Left colon (tissue), 2 donors: ENCODE measurements around the gene ZNF738. TPM values are rescaled to one million over a fixed set of nuclear protein-coding genes. Genes with fewer than 3 reads are reported as not detected.
"Not testable (repeated sequence)": the region's sequence is repeated elsewhere in the genome, so short reads cannot be mapped to it uniquely, and the experiment has no call there.

Source experiments
- ATAC-seq: fragments of 200-7000 bp; cut with Tn5 transposase; one replicate; pipeline ENCODE4 v1.9.1; 2020; ENCODE audit warnings: mild to moderate bottlenecking, moderate library complexity
- DNase-seq, 2 donors: peaks; one replicate each; pipeline ENCODE4 v3.0.0-alpha.2; 2020
- intact Hi-C, 2 donors: fragments of 100-400 bp; cut with DNase I in 1 of 2; cut with micrococcal nuclease in 1 of 2; formaldehyde crosslinking; loops; one replicate each; pipeline versions ENCODE4 v1.11.2 to v1.14.0; 2022; cut with DNase I, micrococcal nuclease
- long read RNA-seq: library from polyadenylated mRNA; unstranded; transcript quantifications from one replicate; pipeline ENCODE4 v2.0.0, GENCODE V29; 2021
- total RNA-seq, 2 donors: library from RNA; stranded (reverse); fragmentation: NEBNext Ultra II Directional; extraction: Animal tissue kit (Norgen Biotek cat#: 25700); gene quantifications; one replicate each; pipeline ENCODE4 v1.2.1, GENCODE V29; 2021
- donor health status: DM: no; HTN: no; CAD: no.
- donor health status: DM: yes; HTN: yes; CAD: no.

Gene ZNF738
- 1 to 10 TPM; 4.1 to 5.3 TPM for total RNA-seq
- long read RNA-seq, partial matches to known transcripts, result 1 of 1 reads
- long read RNA-seq, other reads (novel, unspliced or antisense), result 0 of 1 reads

DNA sequence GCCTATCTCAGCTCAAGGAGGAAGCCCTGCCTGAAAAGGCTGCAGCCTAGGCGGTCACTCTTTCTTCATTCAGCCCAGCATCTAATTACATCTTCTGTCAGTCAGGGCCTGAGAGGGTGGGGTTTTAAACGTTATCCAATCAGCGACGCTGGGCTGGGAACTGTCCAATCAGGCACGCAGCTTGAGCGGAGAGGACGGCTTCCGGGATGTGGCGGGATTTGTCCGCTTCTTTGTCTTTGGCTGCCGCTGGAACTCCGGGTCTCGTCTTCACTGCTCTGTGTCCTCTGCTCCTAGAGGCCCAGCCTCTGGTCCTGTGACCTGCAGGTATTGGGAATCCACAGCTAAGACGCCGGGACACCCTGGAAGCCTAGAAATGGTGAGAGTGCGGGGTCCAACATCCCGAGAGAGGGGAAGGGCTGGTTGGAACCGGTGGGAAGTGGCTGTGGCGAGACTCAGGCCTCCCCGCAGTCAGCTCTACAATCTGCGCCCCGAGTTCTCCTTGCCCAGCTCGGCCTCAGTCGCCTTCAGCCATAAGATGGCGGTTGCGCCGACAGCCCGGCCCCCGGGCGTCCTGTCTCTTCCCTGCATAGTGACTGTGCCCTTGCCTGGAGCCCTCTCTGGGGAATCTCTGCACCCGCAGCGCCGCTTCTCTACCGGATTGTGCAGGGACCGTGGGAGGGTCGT lies at the start of gene ZNF738:
Gene ZNF738, plus strand, starts transcription at position 233 of the 684 bp plus-strand sequence. Its CDS starts 141 bp downstream, at position 374.
- ATAC-seq (peak; percentile 99), DNase-seq (peak; percentile 90 to 91)
- intact Hi-C loops, result no loop called here

DNA sequence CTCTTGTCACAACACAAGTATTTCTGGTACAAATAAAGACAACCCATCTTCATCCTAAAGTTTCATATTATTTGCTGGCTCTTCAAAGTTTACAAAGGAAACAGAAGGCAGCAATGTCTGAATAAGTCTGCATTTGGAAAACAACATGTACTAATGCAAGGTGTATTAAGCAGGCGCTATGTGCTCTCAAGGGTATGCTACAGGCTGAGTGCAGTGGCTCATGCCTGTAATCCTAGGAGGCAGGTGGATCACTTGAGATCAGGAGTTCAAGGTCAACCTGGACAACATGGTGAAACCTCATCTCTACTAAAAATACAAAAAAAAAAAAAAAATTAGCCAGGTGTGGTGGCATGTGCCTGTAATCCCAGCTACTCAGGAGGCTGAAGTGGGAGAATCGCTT lies 46.0 kb upstream of the ZNF738 start:
- ATAC-seq, intact Hi-C loops, DNase-seq: not testable (repeated sequence)

DNA sequence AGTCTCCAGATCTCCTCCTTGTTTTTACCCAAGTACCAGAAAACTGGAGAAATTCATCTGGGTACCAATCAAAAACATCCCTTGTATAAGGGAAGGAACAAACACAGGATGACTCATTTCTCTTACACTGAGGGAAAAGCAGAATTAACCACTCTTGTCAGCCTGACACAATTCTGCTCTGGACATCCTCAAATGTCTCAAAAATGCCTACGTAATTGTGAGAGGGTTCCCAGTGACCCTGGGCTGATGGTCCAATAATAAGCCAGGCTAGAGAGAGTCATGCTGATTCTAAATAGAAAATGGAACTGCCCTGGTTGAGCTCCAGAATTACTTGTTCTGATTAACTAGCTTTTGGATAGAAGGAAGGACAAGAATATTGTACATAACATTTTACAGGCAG lies 44.1 kb upstream of the ZNF738 start:
- ATAC-seq (no peak), DNase-seq (no peak)
- intact Hi-C loops, result no loop called here

DNA sequence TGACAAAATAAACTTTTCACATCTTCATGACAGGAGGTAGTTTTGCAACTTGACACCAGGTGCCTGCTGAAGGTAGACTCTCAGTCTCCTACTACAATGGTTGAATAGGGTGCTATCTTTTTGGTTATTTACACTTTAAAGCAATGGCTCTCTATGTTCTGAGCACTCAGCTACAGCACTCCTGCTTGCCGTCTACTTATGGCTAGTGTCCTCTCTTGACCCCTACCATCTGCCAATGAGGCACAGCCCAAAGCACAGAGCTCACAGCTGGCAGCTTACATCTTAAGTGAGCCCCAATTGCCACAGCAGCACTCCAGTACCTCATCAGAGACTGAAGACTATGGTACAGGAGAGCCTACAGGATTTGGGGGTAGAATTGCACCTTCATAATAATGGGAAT lies 41.0 kb upstream of the ZNF738 start:
- no peak for DNase-seq
- ATAC-seq, result no peak
- intact Hi-C loops, result no loop called here

DNA sequence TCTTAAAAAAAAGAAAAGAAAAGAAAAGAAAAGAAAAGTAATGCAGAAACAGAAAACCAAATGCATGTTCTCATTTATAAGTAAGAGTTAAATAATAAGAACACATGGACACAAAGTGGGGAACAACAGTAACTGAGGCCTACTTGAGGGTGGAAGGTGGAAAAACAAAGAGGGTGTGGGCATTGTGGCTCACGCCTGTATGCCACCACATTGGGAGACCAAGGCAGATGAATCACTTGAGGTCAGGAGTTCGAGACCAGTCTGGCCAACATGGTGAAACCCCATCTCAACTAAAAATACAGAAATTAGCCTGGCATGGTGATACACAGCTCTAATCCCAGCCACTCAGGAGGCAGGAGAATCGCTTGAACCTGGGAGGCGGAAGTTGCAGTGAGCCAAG lies 37.7 kb upstream of the ZNF738 start:
- ATAC-seq, result no peak
- no peak for DNase-seq
- intact Hi-C loops, result no loop called here

DNA sequence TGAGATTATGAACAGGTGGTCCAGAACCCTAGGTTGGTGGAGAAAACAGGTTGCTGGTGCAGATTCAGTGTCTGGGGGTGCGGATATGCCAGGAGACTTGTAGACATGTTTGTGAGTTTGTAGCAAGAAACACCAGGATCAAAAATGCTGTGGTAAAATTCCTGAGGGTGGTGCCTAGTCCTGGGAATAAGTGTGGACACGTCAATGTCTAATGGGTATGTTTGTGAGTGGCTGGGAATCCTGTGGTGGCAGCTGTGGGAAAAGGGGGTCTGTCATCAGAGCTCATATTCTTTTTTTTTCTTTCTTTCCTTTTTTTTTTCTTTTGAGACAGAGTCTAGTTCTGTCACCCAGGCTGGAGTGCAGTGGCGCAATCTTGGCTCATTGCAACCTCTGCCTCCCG lies 36.8 kb upstream of the ZNF738 start:
- no peak for ATAC-seq
- no peak for DNase-seq
- intact Hi-C loops, result no loop called here

DNA sequence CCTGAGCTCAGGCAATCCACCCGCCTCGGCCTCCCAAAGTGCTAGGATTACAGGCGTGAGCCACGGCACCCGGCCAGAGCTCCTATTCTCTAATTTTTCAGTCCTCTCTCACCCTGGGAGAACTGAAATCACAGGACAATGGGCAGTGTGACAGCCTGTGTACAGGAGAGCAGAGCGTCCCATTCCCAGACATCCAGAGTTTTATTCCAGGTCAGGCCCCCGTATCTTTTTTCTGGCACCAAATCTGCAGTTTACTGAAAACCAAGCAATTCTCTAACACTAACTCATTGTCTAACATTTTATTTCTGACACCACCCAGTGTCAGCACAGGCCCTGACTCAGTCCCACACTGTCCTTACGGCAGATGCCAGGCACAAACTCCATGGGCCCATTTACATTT lies 36.3 kb upstream of the ZNF738 start:
- intact Hi-C loops, result no loop called here

DNA sequence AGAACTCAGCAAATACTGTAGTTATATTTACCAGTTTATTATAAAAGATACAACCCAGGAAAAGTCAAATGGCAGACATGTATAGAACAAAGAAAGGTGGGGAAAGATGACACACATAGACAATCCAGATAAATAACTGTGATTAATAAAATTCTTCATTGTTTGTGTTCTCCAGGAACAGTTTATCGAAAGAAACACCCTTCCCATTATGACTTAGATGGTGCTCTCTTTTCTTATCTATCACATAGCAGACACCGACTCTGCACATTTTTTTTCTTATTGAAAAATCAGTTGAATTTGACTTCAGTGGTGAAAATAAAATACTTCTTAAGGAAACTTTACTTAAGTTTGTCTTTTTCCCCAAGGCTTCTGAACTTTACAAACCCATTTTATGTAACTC lies 35.8 kb upstream of the ZNF738 start:
- ATAC-seq, result no peak
- no peak for DNase-seq
- intact Hi-C loops, result no loop called here

More for the DNA sequence above, 36.3 kb upstream of the ZNF738 start:
- ATAC-seq (no peak), DNase-seq (no peak)

DNA sequence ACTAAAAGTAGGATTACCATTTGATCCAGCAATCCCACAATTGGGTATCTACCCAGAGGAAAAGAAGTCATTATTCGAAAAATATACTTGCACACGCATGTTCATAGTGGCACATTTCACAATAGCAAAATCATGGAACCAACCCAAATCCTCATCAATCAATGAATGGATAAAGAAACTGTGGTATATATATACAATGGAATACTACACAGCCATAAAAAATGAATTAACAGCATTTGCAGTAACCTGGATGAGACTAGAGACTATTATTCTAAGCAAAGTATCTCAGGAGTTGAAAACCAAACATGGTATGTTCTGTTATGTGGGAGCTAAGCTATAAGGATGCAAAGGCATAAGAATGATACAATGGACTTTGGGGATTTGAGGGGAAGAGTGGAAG lies 32.6 kb upstream of the ZNF738 start:
- intact Hi-C loops, result no loop called here
- DNase-seq (no peak), ATAC-seq (no peak)

DNA sequence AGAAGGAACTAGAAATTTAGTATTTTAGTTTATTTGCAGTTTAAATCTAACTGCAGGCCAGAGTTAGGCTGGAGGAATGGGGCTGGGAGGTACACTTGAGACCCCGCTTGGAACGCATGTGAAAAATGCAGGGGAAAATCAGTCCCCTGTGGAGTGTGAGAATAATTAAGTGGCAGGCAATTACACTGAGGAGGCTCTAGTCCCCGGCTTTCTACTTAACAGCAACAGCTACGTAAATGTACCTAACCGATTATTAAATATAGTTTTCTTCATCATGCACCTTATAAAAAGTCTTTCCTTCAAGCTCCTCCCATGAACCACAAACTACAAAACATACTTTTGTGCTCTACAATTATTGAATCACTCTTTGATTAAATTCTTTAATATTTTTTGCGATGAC lies 30.4 kb upstream of the ZNF738 start:
- no peak for DNase-seq
- peak; percentile 7 for ATAC-seq
- intact Hi-C loops, result no loop called here

DNA sequence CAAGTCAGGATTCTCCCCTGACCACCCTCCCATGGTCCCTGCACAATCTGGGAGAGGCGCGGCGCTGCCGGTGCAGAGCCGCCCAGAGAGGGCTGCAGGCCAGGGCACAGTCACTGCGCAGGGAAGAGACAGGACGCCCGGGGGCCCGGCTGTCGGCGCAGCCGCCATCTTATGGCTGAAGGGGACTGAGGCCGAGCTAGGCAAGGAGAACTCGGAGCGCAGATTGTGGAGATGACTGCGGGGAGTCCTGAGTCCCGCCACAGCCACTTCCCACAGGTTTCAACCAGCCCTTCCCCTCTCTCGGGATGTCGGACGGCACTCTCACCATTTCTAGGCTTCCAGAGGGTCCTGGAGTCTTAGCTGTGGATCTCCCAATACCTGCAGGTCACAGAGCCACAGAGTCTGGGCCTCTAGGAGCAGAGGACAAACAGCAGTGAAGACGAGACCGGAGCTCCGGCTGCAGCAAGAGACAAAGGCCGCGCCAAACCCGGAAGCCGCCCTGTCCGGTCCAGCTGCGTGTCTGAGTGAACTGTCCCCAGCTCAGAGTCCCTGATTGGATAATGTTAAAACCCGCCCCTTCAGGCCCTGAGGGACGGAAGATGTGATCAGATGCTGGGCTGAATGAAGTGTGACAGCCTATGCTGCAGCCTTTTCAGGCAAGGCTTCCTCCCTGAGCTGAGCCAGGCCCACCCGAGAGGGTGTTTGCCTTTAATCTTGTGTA lies 29.8 kb upstream of the ZNF738 start, which contains the start of gene ZNF708:
Gene ZNF708, minus strand, starts transcription at position 526 of the 721 bp plus-strand sequence. Its CDS starts 198 bp downstream, at position 328.
- intact Hi-C loops, result no loop called here
- ATAC-seq (peak; percentile 100), DNase-seq (peak; percentile 89 to 91)

DNA sequence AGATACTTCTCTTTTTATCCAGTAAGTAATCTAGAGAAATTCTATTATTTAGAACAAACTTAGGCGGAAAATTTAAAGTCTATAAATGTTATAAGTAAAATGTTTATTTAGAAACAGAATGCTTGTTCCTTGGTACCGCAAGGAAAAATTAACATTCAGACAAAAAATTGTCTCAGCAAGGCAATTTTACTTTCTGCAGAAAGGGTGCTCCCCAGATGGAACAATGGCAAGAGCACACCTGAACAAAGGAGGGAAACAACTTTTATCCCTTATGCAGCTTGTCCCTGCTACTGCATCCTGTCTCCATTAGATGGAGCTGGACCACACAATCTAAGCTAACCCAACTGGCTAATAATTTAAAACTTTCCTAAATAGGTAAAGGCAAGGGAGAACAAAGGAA lies 23.1 kb upstream of the ZNF738 start:
- DNase-seq (no peak), ATAC-seq (no peak)
- intact Hi-C loops, result no loop called here

DNA sequence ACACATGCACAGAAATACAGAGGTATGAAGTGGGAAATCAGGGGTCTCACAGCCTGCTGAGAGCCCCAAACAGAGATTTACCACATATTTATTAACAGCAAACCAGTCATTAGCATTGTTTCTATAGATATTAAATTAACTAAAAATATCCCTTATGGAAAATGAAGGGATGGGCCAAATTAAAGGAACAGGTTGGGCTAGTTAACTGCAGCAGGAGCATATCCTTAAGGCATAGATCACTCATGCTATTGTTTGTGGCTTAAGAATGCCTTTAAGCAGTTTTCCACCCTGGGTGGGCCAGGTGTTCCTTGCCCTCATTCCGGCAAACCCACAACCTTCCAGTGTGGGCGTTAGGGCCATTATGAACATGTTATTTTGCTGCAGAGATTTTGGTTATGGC lies 14.0 kb upstream of the ZNF738 start:
- intact Hi-C loops, DNase-seq, ATAC-seq: not testable (repeated sequence)

DNA sequence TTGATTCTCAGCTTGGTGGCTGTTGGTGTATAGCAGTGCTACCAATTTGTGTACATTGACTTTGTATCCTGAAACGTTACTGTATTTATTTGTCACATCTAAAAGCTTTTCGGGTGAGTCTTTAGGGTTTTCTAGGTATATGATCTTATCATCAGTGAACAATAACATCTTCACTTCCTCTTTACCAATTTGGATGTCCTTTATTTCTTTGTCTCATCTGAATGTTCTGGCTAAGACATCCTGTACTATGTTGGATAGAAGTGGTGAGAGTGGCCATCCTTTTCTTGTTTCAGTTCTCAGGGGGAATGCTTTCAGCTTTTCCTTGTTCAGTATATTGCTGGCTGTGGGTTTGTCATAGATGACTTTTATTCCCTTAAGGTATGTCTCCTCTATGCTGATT lies 6.0 kb upstream of the ZNF738 start:
- no peak for DNase-seq

DNA sequence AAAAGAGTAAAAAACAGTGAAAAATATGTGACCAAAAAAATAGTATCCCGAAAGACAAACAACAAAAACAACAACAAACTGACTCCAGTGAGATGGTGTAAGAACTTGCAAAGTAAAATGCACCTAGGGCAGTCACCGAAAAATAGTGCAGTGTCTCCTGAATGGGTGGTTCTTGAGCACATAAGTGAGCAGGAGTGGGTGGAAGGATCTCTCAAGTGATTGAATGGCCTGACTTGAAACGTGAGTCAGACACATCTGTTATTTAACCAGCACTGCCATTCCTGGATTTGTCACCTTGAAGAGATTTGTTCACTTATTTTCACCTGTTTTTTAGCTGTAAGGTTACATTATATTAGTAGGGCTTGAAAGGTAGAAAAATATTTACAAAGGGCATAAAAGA lies 3.5 kb downstream of the ZNF738 start:
- DNase-seq (no peak), ATAC-seq (no peak)
- intact Hi-C loops, result no loop called here

More for the DNA sequence above, 6.0 kb upstream of the ZNF738 start:
- intact Hi-C loops, result no loop called here
- no peak for ATAC-seq

DNA sequence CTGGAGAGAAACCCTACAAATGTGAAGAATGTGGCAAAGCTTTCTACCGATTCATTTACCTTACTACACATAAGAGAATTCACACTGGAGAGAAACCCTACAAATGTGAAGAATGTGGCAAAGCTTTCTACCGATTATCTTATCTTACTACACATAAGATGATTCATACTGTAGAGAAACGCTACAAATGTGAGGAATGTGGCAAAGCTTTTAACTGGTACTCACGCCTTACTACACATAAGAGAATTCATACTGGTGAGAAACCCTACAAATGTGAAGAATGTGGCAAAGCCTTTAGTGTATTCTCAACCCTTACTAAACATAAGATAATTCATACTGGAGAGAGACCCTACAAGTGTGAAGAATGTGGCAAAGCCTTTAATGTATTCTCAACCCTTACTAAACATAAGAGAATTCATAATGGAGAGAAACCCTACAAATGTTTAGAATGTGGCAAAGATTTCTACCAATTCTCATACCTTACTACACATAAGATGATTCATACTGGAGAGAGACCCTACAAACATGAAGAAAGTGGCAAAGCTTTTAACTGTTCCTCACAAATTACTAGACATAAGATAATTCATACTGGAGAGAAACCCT lies 25.3 kb downstream of the ZNF738 start:
- ATAC-seq (no peak), DNase-seq (no peak)
- intact Hi-C loops, result no loop called here

DNA sequence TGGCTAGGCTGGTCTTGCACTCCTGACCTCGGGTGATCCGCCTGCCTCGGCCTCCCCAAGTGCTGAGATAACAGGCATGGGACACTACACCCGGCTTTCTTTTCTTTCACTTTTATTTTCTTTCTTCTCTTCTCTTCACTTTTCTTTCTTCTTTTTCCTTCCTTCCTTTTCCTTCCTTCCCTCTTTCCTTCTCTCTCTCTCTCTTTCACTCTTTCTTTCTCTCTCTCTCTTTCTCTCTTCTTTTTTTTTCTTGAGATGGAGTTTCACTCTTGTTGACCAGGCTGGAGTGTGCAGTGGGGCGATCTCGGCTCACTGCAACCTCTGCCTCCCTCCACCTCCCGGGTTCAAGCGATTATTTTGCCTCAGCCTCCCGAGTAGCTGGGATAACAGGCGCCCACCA lies 37.3 kb downstream of the ZNF738 start:
- no peak for ATAC-seq
- intact Hi-C loops, result no loop called here
- DNase-seq, result no peak

DNA sequence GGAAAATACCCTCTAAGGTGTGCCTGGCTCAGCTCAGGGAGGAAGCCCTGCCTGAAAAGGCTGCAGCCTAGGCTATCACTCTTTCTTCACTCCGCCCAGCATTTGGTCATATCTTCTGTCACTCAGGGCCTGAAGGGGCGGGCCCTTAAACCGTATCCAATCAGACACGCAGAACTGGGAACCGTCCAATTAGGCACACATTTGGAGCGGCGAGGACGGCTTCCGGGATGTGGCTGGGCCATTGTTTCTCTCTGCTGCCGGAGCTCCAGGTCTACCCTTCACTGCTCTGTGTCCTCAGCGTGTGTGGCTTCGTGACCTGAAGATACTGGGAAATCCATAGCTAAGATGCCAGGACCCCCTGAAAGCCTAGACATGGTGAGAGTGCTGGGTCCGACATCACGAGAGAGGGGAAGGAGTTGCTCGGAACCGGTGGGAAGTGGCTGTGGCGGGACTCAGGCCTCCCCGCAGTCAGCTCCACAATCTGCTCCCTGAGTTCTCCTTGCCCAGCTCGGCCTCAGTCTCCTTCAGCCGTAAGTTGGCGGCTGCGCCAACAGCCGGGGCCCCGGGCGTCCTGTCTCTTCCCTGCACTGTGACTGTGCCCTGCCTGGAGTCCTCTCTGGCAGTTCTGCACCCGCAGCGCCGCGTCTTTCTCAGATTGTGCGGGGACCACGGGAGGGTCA lies 38.2 kb downstream of the ZNF738 start, which contains the start of gene ZNF493:
Gene ZNF493, plus strand, starts transcription at position 241 of the 680 bp plus-strand sequence. Its CDS starts 105 bp downstream, at position 346.
- DNase-seq, result peak; percentile 93 to 95
- intact Hi-C loops, result no loop called here
- ATAC-seq, result peak; percentile 100

DNA sequence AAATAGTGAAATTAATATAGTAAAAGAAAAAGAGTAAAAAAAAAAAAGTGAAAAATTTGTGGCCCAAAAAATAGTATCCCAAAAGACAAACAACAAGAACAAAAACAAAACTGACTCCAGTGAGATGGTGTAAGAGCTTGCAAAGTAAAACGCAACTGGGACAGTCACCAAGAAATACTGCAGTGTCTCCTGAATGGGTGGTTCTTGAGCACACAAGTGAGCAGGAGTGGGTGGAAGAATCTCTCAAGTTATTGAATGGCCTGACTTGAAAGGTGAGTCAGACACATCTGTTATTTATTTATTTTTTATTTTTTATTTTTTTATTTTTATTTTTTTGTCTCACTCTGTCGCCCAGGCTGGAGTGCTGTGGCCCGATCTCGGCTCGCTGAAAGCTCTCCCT lies 40.1 kb downstream of the ZNF738 start:
- intact Hi-C loops, result no loop called here
- no peak for DNase-seq
- no peak for ATAC-seq
